A673 (cell line): ENCODE results near the gene PUM1.

ENCODE experiments used
- EZH2 ChIP-seq: fragments of 200-600 bp; sonication (generic); IDR thresholded peaks from 2 replicates; pipeline ENCODE4 v1.6.1; 2017; ENCODE audit warnings: borderline replicate concordance, low read depth, mild to moderate bottlenecking, mixed read lengths, antibody characterized with exemption, low read length; ENCODE audit not compliant: poor library complexity, severe bottlenecking
- TF ChIP-seq, protein P1 (sequence below): fragments of 300-800, 200-600 bp; sonication (generic); conservative IDR thresholded peaks from 2 replicates; pipeline ENCODE4 v1.5.1; 2017; ENCODE audit warnings: low read depth, mild to moderate bottlenecking, antibody characterized with exemption, low read length, moderate library complexity, mixed read lengths

DNA sequence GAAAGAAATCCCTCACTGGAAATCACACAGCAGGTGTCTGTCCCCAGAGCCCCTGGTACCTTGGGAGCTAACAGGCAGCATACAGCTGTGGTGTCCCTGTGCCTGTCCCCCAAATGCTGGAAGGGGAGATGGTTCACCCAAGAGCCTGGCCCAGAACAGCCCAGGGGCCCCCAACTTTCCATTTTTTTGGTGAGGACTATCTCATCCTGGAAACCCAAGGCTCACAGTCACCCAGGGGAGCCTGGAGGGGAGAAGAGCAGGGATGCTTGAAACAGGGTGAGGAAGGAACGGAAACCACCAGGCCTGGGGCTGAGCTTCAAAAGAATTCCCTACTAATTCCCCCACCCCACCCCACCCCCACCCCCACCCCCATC lies 160.6 kb downstream of the PUM1 start:
- TF ChIP-seq, protein P1, sequence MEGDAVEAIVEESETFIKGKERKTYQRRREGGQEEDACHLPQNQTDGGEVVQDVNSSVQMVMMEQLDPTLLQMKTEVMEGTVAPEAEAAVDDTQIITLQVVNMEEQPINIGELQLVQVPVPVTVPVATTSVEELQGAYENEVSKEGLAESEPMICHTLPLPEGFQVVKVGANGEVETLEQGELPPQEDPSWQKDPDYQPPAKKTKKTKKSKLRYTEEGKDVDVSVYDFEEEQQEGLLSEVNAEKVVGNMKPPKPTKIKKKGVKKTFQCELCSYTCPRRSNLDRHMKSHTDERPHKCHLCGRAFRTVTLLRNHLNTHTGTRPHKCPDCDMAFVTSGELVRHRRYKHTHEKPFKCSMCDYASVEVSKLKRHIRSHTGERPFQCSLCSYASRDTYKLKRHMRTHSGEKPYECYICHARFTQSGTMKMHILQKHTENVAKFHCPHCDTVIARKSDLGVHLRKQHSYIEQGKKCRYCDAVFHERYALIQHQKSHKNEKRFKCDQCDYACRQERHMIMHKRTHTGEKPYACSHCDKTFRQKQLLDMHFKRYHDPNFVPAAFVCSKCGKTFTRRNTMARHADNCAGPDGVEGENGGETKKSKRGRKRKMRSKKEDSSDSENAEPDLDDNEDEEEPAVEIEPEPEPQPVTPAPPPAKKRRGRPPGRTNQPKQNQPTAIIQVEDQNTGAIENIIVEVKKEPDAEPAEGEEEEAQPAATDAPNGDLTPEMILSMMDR: no peak
- no peak for TF ChIP-seq EZH2
